NCI-H2107 treated with DMSO at 0.1 percent for 48 hours (cell line): ENCODE results near the gene E4F1.
A peak's percentile ranks its signal among the peaks of the same experiment; 100 is the strongest.
"Not testable (repeated sequence)": the region's sequence is repeated elsewhere in the genome, so short reads cannot be mapped to it uniquely, and the experiment has no call there.

Experiments
- DNase-seq: peaks from one replicate; lab custom pipeline; 2025; ENCODE audit not compliant: unreplicated experiment; lab: John Stamatoyannopoulos, UW

E4F1 gene

DNA sequence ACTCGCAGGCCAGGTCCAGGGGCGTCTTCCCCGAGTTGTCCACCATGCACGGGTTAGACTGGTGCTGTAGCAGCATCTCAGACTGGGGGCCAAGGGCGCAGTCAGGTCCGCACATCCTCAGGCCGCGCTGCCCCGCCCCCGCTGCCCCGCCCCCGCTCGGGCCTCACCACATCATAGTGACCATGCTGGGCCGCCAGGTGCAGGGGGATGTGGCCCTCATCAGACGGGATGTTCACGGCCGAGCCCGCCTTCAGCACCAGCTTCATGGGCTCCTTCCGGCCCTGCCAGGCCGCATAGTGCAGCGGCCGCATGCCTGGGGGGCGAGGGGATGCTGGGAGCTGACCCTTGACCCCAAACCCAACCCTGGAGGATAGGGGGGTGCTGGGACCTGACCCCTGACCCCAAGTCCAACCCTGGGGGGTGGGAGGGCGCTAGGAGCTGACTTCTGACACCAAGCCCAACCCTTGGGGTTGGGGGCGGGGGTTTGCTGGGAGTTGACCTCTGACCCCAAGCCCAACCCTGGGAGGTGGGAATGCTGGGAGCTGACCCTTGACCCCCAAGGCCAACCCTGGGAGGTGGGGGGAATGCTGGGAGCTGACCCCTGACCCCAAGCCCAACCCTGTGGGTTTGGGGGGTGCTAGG, 34.0 kb upstream of the E4F1 start:
- DNase-seq = no peak

DNA sequence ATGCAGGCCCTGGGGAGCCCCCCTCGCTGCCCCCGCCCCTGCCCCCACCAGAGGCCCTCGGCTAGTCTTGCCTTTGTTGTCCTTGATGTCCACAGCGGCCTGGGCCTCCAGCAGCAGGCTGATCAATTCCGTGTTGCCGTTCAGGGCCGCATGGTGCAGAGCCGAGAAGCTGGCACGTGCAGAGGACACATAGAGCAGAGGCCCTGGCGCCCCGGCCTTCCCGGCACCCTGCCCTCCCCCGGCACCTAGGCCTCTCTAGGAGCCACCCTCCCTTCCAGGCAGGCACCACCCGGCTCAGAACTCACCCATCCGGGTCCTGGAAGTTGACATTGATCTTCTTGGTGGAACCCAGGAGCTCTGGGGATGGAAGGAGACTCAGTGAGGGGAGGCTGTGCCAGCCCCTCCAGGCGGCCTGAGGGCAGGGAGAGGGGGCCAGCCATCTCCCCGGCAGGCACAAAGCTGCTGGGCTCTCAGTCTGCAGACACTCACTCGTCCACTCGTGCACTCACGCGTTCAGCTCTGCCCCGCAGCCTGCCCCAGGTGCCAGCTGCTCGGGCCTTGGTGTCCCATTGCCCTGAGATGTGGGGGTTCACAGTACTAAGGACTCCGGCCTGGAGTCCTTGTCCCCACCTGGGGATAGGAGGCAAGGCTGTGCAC, 33.3 kb upstream of the E4F1 start:
- DNase-seq = no peak

DNA sequence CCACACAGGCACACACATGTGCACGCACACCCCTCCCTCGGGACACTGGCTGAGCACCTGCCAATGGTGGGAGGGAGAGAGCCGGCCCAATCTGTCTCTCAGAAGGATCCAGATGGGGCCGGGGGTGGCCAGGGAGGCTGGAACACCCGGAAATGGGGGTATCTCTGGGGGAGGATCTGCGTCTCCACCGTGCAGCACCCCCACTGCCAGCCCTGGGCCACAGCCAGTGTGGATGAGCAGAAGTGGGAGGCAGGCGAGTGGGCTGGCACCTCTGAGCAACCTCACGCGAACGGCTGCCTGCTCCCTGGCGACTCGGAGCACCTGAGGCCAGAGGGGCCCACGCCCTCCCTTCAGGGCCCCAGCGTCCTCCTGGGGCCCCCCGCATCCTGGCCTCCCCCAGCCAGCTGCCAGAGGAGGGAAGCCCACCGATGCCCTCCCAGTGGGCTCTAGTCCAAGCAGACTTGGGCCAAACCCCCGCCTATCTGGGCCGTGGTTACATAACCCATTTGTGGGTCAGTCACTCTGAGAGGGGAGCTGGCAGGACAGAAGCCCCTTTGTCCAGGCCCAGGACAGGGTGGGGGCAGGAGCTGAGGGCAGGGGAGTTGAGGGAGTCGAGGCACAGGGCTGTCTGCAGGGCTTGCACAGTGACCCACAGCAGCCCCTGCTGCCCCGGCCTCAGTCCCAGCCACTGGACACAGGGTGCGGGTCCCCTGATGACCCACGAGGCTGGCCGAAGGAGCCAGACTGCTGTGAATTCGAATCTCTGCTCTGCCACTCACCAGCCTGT, 32.5 kb upstream of the E4F1 start:
- DNase-seq = no peak

DNA sequence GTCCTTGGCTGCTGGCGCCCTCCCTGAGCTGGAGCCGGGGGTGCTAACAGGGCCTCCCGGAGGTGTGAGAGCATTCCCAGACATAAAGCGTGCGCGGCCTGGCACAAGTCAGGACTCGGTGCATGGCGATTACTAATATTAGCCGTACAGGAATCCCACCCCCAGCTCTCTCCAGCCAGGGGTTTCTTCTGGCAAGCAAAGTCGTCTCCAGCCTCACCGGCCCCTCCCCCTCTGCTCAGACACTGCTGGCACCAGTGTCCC, 32.0 kb upstream of the E4F1 start:
- no peak for DNase-seq

DNA sequence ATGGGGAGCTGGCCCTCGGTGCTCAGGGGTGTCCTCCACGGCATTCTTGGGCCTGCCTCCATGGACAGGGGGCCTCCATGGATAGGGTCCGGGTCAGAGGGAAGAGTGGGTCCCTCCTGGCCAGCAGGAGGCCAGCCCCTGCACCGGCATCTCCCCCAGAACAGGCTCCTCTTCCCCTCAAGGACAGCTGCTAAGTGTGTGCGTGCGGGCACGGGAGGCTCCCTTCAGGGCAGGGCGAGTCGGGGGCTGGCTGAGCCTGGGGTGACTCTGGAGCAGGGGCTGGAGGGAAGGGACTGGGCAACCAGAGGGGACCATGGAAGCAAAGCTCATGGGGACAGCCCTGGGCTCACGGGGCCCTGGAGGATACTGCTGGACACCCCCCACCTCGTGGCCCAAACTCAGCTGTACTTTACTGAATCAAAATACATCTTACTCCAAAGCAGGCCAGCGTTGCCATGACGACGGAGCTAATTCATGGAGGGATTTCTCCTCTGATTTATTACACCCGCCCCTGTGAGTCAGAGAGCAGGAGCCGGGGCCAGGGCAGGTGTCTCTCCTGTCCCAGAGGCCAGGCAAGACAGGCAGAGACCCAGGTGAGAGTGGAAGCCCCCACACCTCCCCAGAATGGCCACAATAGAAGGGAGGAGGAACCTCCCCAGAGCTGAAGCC, 29.1 kb upstream of the E4F1 start:
- DNase-seq = no peak

DNA sequence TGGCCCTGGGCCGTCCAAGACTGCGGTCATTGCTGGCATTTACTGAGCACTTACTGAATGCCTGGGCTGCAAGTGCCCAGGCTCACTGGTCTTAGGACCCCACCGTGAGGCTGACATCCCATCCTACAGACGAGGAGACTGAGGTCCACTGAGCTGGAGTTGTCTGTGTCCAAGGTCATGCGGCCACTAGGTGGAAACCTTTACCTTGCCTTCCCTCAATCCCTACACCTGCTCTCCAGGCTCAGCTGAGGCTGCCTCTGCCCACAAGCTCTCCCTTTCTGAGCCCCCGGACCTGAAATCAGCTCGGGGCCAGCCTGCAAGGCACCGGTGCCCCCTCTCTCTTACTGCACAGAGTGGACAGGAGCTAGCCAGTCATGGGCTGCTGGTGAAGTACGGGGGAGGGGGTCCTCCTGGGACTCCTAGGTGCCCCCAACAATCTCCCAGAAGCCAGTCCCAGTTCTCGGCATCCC, 28.5 kb upstream of the E4F1 start:
- peak; percentile 47 for DNase-seq

DNA sequence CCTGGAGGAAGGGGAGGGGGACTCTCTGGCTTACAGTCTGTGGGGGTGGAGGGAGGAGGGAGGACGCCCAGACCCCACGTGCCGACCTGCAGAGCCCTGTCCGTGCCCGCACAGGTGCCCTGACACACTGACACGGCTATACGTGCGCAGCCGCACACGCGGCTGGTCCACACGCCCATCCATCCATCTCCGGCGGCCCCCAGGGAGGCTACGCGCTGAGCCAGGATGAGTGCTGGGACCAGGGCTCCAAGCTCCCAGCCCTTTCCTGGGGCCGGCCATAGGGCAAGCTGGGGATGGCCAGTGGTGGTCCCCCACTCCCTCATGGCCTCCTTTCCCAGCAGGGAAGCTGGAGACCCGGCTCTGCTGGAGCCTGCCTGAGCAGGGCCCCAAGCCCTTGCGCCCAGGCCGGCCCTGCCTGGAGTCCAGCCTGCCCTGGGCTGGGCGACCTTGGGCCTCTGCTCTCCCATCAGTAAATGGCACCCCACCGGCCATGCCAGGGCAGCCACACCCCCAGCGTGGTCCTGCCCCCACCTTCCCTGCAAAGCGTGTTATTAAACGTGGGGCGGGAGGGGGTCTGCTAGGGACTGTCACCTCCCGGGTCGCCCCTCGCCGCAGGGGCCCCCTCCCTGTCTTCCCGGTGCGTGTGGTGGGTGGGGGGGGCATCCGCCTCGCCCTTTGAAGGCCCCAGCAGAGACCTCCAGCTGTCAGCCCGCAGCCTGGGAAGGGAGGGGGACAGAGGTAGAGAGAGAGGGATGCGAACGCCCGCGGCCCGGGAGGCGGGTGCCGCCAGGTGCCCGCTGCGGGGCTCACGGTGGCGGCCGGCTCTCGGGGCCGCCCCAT, 27.8 kb upstream of the E4F1 start:
- no peak for DNase-seq

DNA sequence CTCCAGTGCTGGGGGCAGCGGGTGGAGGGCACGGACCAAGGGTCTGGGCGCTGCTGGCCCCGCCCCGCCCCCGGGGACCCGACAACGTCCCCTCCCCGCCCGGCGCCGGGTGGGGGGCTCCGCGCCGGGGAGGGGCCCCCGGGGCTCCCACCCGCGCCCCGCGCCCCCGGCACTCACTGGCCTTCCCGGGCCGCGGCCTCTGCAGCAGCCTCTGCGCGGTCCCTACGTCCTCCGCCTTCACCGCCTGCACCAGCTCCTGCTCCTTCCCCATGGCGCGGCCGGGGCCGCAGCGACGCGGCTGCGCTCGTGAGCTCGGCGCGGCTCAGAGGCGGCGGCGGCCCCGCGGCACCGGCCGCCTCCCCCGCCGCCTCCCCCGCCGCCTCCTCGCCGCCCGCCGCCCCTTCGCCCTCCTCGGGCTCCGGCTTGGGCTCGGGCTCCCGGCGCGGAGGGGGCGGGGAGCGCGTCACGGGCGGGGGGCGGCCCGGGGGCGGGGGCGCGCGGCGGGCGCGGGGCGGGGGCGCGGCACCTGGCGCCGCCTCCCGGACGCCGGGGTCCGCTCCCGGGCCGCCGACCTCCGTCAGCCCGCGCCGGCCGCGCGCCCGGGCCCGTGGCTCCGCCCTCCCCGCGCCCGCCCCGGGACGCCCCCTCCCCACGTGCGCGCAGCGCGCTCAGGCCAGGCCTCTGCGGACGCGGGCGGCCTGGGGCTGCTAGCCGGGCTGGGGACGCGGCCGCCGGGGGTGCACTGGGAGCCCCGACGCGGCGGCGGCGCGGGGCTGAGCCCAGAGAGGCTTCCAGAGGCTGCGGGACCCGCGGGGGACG, 27.0 kb upstream of the E4F1 start, which contains the start of gene CASKIN1:
Gene CASKIN1, minus strand, starts transcription at position 444 of the 819 bp plus-strand sequence. Its CDS starts 173 bp downstream, at position 271.
- no peak for DNase-seq

DNA sequence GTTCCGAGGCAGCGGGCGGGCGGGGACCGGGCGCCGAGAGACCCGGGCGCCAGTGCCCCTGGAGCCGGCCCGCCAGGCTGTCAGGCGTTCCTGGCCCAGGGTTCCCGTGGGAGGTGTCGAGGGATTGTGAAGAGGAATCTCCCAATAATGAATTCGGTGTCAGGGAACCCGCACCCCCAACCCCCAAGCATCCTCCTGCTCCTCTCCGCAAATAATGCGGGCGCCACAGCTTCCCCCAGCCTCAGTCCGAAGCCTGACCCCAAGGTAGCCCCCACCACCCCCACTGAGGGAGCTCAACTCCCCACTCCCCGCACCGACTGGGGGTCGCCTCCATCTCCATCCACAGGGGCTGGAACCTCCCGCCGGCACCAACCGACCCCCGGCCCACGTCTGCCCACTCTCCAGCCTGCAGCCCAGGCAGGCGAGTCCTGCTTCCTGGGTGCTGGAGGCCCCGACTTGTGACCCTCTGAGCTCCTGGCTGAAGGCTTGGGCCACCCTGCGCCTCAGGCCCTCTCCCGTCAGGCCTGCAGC, 26.3 kb upstream of the E4F1 start:
- no peak for DNase-seq

DNA sequence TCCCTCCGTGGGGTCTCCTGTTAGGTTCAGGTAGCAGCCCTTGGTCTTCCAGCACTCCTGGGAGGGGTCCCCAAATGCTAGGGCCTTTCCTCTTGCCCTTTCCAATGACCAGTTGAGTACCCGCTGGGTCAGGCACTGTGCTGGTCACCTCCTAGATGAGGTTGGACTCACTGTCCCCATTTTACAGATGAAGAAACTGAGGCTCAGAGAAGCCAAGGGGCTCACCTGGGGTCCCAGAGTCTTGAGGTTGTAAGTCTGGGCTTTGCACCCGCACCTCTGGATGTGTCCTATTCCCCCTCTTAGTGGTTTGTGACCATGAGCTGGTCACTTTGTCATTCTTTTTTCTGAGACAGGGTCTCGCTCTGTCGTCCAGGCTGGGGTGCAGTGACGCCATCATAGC, 25.6 kb upstream of the E4F1 start:
- DNase-seq = no peak

DNA sequence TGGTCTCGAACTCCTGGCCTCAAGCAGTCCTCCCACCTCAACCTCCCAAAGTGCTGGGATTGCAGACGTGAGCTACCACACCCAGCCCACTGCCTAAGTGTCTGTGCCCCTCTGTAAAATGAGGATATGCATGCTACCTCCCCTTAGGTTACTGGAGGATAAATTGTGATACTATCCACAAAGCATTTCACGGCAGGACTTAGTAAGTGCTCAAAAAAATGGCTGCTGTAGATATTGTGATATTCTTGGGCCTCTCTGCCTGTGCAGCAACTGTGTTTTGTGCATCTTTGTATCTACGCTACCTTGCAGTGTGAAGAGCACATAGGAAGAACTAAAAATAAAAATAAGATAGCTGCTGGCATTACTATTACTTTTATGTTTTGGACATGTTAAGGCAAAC, 25.1 kb upstream of the E4F1 start:
- DNase-seq = no peak

DNA sequence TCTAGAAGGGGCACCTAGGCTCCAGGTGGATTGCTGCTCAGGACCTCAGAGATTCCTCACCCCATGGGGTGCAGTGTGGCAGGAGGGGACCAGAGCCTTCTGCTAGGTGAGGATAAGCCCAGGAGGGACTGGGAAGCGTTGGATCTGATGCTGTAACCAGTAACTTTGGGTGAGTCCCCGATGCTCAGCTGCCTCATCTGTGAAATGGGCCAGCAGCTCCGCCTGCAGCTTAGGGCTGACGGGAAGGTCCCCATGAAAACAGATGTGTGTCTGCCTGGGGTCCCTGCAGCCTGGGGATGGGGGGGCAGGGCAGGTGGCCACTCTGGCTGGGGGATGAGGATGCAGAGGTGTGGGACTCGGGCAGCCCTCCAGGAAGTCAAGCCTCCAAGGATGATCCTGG, 24.3 kb upstream of the E4F1 start:
- no peak for DNase-seq

DNA sequence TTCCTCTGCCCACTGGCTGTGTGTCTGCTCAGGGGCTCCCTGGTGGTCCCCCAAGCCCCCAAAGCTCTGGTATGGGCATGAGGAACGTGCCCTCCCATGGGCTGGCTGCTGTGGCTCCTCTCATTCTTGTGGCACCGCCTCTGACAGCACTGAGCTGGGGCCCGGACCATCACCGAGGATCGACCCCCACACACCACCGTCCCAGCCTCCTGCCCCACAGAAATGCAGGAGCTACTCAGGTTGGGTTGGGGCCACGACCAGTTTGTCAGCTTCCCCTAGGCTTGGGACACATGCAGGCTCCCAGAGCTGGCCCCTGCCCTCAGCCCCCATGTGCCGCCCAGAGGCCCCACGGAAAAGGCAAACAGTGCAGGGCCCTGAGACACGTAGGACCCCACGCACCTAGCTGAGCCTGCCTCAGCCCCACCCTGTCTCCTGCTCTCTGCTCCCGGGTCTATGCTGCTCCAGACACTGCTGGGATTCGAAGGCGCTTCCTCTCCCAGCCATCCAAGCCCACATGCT, 23.7 kb upstream of the E4F1 start:
- no peak for DNase-seq

DNA sequence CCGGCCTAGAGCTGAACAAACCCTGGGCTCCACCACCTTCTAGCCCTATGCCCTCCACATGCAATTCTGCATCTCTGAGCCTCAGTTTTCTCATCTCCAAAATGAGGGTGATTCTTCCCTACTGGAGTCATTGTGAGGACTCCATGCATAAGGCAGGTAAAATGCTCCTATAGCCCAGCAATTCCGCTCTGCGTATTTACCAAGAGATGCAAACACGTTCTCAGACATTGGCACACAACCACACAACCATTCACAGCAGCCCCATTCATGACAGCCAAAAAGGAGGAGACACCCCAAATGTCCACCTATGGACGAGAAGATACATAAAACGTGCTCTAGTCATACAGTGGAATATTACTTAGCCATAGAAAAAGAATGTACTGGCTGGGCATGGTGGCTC, 23.1 kb upstream of the E4F1 start:
- no peak for DNase-seq

DNA sequence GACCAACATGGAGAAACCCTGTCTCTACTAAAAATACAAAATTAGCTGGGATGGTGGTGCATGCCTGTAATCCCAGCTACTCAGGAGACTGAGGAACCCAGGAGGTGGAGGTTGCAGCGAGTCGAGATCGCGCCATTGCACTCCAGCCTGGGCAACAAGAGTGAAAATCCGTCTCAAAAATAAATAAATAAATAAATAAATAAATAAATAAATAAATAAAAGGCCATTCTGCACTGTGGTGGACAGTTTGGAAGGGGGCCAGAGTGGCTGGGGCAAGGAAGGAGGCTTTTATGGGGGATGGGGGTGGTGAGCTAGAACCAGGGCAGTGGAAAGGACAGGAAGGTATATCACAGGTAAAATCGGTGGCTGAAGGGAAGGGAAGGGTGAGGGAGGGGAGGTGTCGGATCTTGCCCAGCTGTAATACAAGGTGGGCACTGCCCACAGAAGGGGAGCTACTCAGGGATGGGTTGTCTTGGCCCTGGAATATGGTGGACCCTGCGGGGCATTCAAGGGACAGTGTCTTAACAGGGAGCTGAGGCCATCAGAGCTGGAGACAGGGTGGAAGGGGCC, 20.2 kb upstream of the E4F1 start:
- not testable (repeated sequence) for DNase-seq

DNA sequence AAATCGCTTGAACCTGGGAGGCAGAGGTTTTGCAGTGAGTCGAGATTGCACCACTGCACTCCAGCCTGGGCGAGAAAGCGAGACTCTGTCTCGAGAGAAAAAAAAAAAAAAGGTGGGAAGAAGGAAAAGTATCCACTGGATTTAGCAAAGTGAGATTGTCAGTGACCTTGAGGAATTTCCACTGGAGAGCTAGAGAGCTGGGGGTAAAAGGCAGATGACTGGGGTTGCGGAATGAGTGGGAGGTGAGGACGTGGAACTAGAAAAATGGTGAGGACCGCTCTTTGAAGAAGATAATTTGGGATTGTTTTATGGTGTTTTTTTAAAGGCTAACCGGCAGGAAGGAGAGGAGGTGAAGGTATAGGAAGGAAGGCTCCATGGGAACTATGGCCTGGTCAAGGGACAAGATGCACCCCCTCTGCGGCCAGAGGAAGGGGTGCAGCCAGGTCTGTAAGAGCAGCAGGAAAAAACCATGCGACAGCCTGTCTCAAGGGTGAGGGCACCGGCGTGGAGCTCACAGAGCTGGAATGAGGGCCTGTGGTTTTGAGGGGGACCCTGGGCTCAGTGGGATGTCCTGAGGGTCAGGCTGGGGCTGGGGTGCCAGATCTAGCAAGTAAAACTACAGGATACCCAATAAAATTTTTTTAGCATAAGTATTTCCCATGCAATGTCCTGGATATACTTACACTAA, 18.8 kb upstream of the E4F1 start:
- no peak for DNase-seq

DNA sequence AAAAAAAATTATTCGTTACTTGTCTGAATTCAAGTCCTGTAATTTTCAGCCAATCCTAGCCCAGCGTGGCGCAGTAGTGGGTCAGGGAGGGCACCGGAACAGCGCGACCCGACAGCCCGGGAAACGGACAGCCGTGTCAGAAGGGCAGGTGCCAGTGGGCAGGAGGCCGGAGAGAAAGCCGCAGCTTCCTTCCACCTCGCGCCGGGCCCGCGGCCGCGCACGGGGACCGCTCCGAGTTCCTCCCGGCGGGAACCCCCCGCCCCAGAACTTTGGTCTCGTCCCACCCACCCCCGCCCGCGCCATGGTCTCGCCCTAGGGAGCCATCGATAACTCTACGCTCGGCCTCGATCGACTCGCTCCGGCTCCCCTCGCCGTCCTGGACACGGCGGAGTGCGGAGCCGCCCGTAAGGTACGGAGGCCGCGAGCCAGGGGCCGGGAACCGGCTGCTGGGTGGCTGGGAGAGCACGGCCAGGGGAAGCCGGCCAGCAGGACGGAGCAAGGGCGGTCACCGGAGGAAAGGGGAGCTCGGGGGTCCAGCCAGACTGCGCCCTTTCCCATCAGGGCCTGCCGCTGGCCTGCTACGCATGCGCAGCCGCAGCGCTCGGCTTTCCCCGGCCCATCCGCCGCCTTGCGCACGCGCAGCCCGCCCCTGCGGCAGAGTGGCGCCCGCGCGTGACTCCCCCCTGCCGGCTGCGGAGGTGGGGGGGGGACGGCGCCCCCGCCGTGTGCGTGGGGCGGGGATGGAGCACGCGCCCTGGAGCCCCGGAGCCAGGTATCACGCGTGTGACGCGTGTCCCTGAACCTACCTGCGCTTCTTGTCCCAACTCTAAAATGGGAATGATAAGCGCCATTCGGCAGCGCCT, 18.1 kb upstream of the E4F1 start, which contains the start of gene MLST8:
Gene MLST8, plus strand, starts transcription at position 351 of the 863 bp plus-strand sequence. CDS start 632 bp downstream, outside the sequence.
- peak; percentile 24 for DNase-seq

DNA sequence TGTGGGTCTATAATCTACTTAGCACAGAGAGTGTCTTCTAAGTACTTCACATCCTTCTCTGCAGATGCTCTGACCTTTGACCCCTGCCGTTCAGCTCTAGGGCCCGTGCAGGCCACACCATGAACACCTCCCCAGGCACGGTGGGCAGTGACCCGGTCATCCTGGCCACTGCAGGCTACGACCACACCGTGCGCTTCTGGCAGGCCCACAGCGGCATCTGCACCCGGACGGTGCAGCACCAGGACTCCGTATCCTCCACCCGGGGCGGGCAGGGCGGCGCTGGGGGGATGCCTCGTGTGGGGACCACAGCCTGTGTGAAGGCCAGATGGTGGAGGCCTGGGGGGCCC, 17.5 kb upstream of the E4F1 start:
- DNase-seq = no peak
